ENCODE data around the gene IREB2. TPM values are rescaled to one million over a fixed set of nuclear protein-coding genes. Genes with fewer than 3 reads are reported as not detected.

Gene IREB2
- total RNA-seq (ENCODE audit: unreplicated experiment) = 82.4 TPM
- long read RNA-seq, full-length matches to known transcripts = 2 of 9 reads
- long read RNA-seq, partial matches to known transcripts = 3 of 9 reads
- long read RNA-seq, other reads (novel, unspliced or antisense) = 4 of 9 reads

- Mint-ChIP-seq H3K36me3 (ENCODE audit: unreplicated experiment) (peaks cover 4% of the 10 kb centered on the region), H3K9me3 (ENCODE audit: unreplicated experiment) (peaks cover 13% of the 10 kb centered on the region), H3K27ac (ENCODE audit: unreplicated experiment) (peak within 1 kb of the TSS; percentile 98), H3K4me3 (ENCODE audit: unreplicated experiment) (peak within 1 kb of the TSS; percentile 97), H3K27me3 (ENCODE audit: unreplicated experiment) (peaks cover 8% of the 10 kb centered on the region), H3K4me1 (ENCODE audit: low read depth, unreplicated experiment) (peaks cover 8% of the 10 kb centered on the region)
- TF ChIP-seq CTCF (IDR thresholded peaks at IDR 0.05; ENCODE audit: partially characterized antibody, unreplicated experiment) = no peak
- DNase-seq = peak; percentile 97
These were observed at the start of gene IREB2 for GRCh38 chr15:78437762-78438618. Gene IREB2, plus strand, starts transcription at chr15:78438216. Its CDS starts 122 bp downstream, at chr15:78438338.

GRCh38 chr15:78388865-78389264, 49.2 kb upstream of the IREB2 start:
- TF ChIP-seq CTCF (IDR thresholded peaks at IDR 0.05; ENCODE audit: partially characterized antibody, unreplicated experiment) = no peak
- Mint-ChIP-seq H3K4me3 (ENCODE audit: unreplicated experiment) (no peak overlapping the region), H3K36me3 (ENCODE audit: unreplicated experiment) (peaks cover under 1% of the 10 kb centered on the region), H3K27ac (ENCODE audit: unreplicated experiment) (no peak overlapping the region), H3K9me3 (ENCODE audit: unreplicated experiment) (peaks cover 4% of the 10 kb centered on the region), H3K27me3 (ENCODE audit: unreplicated experiment) (no peaks in the 10 kb centered on the region), H3K4me1 (ENCODE audit: low read depth, unreplicated experiment) (no peaks in the 10 kb centered on the region)
- DNase-seq = no peak

- Mint-ChIP-seq H3K36me3 (ENCODE audit: unreplicated experiment) (no peaks in the 10 kb centered on the region), H3K4me1 (ENCODE audit: low read depth, unreplicated experiment) (no peaks in the 10 kb centered on the region), H3K9me3 (ENCODE audit: unreplicated experiment) (peaks cover 4% of the 10 kb centered on the region), H3K4me3 (ENCODE audit: unreplicated experiment) (no peak overlapping the region), H3K27me3 (ENCODE audit: unreplicated experiment) (no peaks in the 10 kb centered on the region), H3K27ac (ENCODE audit: unreplicated experiment) (no peak overlapping the region)
- no peak for TF ChIP-seq CTCF (IDR thresholded peaks at IDR 0.05; ENCODE audit: partially characterized antibody, unreplicated experiment)
- DNase-seq = no peak
These were observed 48.7 kb upstream of the IREB2 start for GRCh38 chr15:78389322-78389721.

- no peaks in the 10 kb centered on the region for H3K4me1 Mint-ChIP-seq (ENCODE audit: low read depth, unreplicated experiment)
These were observed 48.3 kb upstream of the IREB2 start for GRCh38 chr15:78389738-78390137.

More at GRCh38 chr15:78389738-78390137, 48.3 kb upstream of the IREB2 start:
- Mint-ChIP-seq H3K4me3 (ENCODE audit: unreplicated experiment) (no peak overlapping the region), H3K9me3 (ENCODE audit: unreplicated experiment) (peaks cover 4% of the 10 kb centered on the region), H3K27ac (ENCODE audit: unreplicated experiment) (no peak overlapping the region), H3K27me3 (ENCODE audit: unreplicated experiment) (no peaks in the 10 kb centered on the region), H3K36me3 (ENCODE audit: unreplicated experiment) (no peaks in the 10 kb centered on the region)
- no peak for DNase-seq
- no peak for TF ChIP-seq CTCF (IDR thresholded peaks at IDR 0.05; ENCODE audit: partially characterized antibody, unreplicated experiment)

All from glutamatergic neuron (in vitro differentiated cells).